GM19395 (cell line): Measurements from ENCODE around the gene PDIK1L.
"Not testable (repeated sequence)": the region's sequence is repeated elsewhere in the genome, so short reads cannot be mapped to it uniquely, and the experiment has no call there.

ENCODE experiments used
- ATAC-seq: cut with Tn5 transposase; IDR thresholded peaks from one replicate; pipeline ENCODE4 v1.9.1; 2021; ENCODE audit warnings: mild to moderate bottlenecking, moderate library complexity; ENCODE audit not compliant: unreplicated experiment

The PDIK1L gene

DNA sequence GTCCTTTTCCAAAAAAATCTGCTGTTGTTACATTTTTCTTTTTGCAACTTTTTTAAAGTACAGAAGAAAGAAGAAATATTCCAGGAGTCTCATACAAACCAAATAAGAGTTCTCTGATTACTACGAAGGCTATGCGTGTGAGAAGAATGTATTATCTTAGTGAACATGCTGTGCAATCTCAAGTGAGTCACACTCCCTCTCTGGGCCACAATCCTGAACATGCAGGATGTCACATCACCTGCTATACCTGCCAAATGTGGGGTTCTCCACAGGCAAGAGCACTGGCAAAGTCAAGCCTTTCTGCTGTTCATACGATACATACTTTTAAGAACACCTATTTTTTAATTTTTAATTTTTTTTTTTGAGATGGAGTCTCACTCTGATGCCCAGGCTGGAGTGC, 22.5 kb upstream of the PDIK1L start:
- ATAC-seq: no peak

DNA sequence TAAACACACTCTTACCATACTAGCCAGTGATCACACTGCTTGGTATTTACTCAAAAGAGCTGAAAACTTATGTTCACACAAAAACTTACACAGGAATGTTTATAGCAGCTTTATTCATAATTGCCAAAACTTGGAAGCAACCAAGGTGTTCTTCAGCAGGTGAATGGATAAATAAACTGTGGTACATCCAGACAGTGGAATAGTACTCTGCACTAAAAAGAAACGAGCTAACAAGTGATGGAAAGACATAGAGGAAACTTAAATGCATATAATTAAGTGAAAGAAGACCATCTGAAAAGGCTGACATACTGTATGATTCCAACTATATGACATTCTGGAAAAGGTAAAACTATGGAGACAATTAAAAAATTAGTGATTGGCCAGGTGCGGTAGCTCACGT, 20.7 kb upstream of the PDIK1L start:
- ATAC-seq: no peak

DNA sequence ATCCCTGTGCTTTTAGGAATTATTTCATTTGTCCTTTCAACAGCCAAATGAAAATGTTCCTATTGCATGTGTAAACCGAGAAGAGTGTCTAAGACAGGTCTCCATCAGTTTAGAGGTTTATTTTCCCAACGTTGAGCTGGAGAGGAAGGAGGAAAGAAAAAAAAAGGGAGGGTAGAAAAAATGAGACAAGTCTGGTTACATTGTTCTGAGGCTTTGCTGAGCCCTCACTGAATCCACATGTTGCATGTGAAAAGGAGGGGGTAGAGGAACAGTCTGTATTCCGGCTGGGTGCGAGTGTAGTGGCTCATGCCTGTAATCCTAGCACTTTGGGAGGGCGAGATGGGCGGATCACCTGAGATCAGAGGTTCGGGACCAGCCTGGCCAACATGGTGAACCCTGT, 19.2 kb upstream of the PDIK1L start:
- no peak for ATAC-seq

DNA sequence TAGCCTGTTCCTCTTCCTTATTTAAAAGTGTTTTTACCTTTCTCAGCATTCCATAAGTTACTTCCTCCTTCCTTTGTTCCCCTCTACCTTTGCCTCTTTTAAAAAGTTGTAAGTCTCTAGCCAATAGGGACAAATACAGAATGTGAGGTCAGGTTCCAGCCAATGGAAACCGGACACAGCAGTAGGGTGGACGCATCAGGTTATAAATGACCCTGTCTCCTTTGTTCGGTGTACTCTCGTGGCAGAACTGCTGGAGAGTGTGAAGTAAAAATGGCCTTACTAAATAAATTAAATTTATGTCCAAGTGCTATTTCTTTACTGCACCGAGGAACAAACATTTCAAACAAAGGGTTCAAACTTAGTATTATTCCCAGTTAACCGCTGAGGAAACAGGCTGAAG, 18.1 kb upstream of the PDIK1L start:
- not testable (repeated sequence) for ATAC-seq

DNA sequence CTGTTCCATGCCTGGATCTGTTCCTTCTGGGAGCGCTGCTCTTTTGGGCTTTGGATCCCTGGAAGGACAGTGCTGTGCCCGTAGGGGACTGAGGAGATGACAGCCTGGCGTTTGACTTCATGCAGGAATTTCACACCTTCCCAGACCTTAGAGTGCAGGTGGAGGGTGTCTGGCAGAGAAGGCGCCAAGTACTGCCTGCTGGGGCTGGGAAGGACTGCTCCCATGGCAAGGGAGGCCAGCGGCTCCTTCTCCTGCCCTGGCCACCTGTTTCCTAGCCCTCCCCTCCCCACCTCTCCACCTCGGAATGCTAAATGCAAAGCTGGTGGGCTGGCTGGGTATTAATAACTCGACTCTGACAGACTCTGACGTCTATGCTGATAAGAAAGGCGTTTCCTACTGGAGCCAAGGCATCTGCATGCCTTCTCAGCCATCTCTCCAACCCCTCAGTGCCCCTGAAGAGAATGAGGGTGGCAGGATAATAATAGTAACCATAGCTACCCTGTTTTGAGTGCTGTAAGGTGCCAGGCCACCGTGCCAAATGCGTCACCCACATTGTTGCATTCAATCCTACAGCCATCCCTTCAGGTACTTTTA, 17.5 kb upstream of the PDIK1L start:
- ATAC-seq: no peak

DNA sequence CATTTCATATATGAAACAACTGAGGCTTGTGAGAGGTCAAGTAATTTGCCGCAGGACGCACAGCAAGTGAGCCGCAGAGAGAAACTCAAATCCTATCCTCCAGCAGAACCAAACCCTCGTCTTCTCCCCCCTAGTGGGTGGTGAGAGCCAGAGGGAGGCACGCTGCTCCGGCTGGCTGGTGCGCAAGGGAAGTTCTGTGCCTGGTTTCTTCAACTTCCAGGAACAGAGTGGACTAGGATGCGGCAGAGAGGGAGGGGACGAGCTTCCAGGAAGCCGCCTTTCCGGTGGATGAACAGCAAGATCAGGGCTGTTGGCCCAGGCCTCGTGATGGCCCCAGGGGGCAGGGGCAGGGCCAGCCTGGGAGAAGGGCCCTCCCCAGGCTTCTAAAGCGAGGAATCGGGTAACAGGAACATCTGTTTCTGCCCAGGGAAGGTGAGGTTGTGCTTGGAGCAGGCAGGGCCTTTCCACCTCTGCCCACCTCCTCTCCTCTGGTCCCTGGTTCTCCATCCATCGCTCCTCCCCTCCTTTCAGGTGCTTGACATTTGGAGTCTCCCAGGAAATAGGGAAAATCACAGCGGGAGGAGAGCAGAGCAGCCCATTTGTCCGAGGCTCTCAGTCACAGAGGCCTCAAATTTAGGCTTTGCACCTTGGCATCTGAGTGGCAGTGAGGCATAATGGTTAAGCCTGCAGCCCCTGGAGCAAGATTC, 16.8 kb upstream of the PDIK1L start:
- no peak for ATAC-seq

DNA sequence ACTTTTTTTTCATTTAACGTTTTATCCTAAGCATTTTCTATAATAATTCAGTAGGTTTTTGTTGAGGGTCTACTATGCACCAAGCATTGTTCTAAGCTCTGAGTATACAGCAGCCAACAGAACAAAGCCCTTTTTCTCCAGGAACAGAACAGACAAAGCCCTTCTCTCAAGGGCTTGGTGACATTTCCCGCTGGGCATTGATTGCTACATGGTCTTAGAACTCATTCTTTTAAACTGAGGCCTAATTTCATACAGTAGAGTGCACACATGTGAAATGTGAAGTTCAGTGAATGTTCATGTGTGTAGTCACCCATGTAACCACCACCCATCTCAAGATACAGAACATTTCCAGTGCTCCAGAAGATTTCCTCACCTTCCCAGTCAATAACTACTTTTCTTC, 15.2 kb upstream of the PDIK1L start:
- ATAC-seq: no peak

DNA sequence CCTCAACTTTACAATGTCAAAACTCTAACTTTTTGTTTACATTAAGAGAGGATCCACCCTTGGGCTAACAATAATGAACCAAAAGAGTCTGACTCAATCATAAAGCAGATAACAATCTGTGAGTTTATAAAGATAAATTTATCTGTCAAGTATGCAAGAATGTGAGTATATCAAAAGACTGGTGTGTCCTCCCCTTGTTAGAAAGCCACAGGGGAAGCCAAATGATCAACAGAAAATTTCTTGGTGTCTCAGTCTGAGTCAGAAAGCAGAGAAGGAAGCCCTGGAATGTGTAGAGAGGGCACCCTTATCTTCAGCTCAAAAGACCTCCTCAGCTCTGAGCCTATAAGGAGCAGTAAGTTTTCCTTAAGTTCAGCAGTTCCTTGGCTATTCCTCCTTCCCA, 13.9 kb upstream of the PDIK1L start:
- no peak for ATAC-seq

DNA sequence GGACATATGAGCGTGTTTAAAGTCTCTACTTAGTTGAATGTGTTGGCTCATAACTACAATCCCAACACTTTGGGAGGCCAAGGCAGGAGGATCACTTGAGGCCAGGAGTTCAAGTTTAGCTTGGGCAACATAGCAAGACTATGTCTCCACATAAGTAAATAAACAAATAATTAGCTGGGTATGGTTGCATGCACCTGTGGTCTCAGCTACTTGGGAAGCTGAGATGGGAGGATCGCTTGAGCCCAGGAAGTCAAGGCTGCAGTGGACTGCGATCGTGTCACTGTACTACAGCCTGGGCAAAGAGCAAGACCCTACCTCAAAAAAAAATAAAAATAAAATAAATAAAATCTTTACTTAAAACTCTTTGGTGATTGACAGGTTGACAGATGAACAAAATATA, 13.0 kb upstream of the PDIK1L start:
- ATAC-seq: no peak

DNA sequence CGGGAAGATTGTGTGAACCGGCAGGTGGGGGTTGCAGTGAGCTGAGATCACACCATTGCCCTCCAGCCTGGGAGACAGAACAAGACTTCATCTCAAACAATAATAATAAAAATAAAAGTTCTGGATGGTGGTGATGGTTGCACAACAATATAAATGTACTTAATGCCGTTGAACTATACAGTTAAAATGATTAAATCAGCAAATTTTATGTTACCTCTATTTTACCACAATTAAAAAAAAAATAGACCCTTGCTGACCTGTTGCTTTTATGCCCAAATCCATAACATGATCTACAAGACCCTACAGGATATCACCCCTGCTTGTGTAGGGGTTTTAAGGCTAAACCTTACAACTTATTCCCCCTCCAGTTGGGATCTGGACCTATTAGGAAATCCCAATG, 11.8 kb upstream of the PDIK1L start:
- ATAC-seq: no peak

DNA sequence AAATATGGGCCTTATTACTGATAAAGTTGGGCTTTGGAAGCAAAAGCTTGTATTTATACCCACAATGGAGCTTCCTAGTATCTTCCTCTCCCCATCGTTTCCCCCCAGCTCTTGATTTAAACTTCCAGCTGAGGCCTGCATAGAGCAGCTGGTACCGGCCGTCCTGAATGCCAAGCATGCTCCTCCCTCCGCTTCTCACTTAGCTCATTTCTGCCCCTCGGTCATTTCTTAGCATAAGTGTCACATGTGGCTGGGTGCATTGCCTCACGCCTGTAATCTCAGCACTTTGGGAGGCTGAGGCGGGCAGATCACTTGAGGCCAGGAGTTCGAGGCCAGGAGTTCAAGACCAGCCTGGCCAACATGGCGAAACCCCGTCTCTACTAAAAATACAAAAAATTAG, 11.4 kb upstream of the PDIK1L start:
- not testable (repeated sequence) for ATAC-seq

DNA sequence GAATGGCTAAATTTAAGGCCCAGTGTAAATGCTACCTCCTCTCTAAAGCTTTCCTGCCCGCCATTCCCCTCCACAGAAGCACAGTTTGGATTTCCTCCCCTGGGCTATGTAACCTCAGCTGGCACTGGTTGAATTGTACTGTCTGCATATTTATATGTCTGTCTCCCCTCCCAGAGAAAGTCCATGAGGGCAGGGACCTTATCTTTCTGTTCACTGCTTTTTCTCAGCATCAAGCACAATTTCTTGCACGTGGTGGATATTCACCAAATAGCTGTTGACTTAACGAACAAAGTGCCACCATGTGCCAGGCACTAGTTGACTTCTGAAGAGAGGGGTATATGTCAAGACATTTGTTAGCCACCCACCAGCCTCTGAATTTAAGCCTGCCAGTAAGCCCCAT, 9.5 kb upstream of the PDIK1L start:
- ATAC-seq: no peak

DNA sequence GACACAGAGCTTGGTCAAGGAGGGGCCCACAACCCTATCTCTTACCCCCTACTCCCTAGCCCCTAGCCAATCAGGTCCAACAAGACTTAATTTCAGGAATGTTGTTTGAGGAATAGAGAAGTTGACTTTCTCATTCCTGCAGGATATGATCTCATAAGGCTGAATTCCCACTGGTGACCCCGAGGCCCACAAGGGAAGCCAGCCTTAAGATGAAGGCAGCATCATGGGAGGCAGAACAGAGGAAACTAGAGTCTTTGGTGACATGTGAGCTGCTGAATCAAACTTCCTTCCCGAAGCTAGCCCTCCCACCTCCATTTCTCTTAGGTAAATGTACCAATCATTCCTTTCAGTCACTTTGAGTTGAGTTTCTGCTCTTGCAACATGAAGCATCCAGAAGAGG, 9.1 kb upstream of the PDIK1L start:
- ATAC-seq: no peak

DNA sequence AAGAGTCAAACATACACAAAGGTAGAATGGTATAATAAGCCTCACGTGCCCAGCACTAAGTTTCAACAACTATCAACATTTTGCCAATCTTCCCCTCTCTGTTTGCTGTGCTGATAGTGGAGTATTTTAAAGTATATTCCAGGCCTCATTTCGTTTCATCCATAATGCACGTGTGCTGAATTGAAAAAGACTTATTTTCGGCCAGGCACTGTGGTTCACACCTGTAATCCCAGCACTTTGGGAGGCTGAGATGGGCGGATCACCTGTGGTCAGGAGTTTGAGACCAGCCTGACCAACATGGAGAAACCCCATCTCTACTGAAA, 6.4 kb upstream of the PDIK1L start:
- ATAC-seq: not testable (repeated sequence)

DNA sequence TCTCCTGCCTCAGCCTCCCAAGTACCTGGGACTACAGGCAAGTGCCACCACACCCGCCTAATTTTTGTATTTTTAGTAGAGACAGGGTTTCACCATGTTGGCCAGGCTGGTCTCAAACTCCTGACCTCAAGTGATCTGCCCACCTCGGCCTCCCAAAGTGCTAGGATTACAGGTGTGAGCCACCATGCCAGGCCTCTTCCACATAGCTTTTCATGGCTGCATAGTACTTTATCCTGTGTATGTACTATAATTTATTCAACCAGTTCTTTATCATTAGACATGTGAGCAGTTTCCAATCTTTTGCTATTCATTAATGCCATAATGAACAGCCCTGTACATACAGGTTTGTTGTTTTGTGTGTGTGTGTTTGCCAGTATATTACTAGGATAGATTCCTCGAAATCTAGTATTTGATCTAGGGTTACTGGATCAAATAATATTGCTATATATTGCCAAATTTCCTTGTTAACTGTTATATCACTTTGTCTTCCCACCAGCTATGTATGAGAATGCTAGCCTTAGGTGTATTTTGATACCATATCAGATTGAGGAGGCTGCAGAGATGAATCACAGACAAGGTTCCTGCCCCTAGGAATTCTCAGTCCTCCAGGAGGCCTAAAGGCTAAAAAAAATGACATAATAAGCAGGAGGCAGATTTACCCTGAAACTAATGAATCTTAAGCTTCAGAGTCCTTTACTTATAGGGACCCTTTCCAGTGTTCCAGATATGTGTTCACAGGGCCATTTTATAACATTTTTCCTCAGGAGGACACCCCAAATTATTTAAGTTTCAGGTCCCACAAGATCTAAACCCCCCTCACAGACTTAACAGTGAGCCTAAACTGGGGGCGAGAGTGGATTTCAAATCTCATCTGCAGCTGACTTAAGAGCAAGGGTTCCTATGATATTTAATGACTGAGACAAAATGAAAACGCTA, 2.1 kb upstream of the PDIK1L start:
- no peak for ATAC-seq

DNA sequence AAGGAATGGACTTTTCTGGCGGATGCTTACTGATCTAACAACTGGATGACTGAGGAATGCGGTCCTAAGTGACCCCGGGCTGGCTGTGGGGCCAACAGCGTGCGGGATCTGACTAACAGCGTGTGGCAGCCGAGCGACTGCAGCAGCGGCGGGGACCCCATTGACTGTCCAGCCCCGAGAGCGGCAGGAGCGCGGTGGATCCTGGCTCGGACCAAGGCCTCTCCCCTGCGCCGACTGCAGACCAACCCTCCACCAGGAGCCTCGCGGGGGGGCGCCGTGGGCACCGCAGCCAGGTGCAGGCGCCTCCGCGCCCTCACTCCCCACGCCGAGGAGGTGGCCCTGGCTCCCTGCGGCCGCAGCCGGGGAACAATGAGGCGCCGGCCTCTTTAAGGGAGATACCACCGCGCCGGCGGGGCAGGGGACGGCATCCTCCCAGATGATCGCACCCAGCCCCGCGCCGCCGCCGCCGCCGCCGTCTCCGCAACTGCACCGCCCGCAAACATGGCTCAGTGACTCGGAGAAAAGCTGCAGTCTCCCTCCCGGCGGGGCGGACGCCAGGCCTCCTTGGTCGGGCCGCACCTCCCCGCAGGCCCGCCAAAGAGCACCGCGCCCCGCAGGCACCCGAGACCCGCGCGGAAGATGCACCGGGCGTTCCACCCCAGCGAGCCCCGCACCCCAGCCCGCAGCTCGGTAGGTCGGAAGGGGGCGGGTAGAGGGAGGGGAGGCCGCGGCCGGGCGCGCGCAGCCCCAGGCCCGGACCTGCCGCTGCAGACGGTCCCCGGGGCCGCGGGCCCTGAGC, 694 bp upstream of the PDIK1L start:
- peak; percentile 43 for ATAC-seq

DNA sequence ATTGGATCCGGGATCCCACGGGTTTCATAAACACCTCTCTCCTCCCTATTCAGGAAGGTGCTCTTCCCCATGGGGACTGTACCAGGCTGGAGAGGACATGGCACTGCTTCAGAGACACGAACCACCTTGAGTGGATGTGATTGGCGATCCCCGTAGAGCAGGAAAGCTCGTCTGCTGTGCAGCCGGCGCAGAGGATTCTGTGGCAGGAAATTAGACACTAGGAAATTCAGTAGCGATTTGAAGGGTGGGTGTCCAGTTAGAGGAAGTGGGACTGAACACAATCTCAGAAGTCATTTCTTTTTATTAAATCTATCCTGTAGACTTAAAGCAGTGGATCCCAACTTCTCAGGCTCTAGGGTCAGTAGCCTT, 767 bp downstream of the PDIK1L start:
- no peak for ATAC-seq

DNA sequence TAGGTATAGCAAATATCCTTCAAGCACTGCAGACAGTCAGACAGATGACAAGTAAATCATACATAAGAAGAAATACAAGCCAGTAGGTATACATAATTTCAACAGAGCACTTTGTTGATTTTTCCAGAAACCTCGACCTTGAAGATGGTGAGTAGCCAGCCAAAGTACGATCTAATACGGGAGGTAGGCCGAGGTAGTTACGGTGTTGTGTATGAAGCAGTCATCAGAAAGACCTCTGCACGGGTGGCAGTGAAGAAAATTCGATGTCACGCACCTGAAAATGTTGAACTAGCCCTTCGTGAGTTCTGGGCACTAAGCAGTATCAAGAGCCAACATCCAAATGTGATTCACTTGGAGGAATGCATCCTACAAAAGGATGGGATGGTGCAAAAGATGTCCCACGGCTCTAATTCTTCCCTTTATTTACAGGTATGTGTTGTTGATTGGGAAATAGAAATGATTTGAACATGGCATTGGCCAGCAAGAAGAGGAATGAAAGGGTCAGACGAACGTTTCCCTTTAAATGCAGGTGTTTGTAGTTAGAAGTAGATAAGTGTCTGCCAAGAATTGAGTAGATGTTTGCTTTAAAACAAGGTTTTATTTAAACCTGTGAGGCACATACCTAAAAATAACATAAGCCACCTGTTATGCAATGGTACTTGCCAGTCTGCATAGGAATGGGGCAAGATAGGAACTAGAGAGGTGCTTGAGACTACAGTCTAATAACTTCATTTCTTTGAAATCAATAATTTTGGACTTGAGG, 2.7 kb downstream of the PDIK1L start:
- ATAC-seq: no peak

DNA sequence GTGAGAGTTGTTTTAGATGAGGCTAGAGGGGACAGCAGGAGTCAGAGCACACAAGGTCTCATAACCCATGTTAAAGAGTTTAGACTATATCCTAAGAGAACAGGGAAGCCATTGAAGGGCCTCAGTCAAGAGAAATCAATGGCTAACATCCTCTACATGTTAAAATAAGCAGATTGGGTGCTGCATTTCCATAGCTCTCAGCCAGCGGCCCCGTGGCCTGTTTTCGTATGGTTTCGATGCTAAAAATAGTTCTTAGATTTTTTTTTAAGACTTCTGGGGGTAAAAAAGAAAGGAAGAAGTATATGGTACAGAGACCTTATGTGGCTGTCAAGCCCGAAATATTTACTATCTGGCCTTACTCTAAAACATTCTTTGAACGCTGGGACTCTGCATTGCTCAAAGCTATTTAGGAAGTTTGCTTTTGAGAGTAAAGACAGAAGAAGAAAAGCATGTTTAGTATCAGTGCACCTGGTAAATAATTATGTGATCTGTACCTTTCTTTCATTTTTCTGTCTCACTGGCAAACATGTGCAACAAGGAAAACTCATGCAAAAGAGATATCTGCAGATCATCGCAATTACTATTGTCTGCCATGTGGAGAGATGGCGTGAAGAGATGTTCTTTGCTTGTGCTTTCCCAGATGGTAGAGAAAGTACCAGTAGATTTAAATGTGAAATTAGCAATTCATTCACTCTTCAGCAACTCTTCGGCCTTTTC, 8.4 kb downstream of the PDIK1L start:
- ATAC-seq: peak; percentile 69
